Stimulated activated CD4-positive, alpha-beta T cell treated with anti-CD3 and anti-CD28 coated beads, TNF-alpha, amount 100 ng/mL, for 4 hours (primary cell): Measurements from ENCODE around the gene LINC00237.

Source experiments
- DNase-seq, 3 experiments: peaks; one replicate each; pipeline ENCODE4 v3.0.0-alpha.2; 2020; ENCODE audit warnings: low read depth in 3 of 3

Gene LINC00237

DNA sequence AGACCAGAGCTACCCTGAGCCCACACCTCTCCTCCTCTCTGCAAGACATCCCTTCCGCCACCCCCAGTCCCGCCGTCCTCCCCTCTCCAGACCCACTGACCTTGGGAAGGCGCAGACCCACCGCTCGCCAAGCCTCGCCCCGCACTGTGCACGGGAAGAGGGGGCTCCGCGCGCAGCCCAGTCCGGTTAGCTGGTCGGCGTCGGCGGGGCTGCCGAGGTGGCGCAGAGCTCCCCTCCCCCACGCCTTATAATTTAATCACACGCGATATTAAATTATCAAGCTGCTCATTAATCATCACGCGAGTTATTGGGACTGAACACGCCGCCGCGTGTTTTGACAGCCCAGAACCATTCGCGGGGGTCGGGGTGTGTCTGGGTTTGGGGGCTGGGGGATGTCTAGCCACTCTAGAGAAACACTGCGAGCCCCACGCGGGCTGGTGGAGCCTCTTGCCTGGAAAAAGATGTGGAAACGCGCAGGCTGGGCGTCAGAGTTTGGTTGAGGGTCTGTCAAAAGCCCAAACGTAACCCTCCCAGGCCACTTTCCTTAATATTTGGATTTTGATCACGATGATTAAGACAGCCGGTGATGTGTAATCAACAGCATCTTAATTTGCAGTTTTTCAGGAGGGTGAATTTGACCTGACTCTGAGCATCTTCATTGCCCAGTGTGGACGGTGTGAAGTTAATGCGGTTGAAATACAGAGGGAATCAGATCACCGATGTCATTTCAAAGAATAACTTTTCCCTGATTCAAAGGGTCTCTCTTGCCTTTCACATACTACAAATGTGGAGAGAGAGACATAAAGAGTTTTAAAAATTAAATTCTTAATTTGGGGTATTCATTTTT lies at the start of gene LINC00237:
Gene LINC00237 (minus strand): TSS at position 188 of the 847 bp plus-strand sequence.
- DNase-seq, result no peak

GRCh38 chr20:21155268-21155667 lies 49.1 kb upstream of the LINC00237 start:
- DNase-seq, result no peak

- DNase-seq, result no peak
These were observed 48.5 kb upstream of the LINC00237 start for GRCh38 chr20:21154692-21155091.

DNA sequence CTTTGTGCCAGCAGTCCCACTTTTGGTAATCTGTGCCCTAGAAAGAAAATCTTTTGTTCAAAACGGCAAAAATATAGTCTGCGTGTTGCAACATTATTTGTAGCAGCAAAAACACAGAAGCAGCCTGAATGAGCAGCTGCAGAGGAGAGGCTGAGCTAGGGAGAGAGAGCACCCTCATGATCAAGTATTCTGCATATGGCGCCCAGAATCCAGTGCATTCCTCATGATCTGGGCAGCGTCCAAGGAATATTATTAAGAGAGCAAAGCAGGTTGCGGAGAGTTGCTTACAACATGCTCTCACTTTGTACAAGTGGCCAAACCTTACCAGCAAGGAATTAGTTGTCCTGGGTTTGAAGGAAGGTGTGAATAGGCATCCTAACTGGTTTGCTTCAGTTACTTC lies 45.6 kb upstream of the LINC00237 start:
- DNase-seq, result no peak

DNA sequence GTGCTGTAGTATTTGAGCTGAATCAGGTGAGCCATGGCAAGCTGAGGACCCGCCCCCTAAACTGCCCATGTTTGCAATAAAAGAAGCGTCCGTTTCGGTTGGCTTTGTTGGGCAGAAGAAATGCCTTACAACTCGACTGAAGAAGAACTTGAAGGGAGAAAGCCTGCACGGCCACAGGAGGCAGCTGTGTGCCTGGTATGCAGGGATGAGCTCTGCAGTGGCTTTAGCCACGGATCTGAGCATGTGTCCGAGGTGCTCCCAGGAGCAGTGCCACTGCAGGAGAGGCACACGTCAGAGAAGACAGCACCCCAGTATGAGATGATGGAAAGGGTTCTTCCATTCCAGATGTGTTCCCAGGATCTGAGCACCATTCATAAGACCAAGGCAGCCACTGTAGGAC lies 43.2 kb upstream of the LINC00237 start:
- no peak for DNase-seq

- DNase-seq, result no peak
These were observed 41.4 kb upstream of the LINC00237 start for GRCh38 chr20:21147593-21147992.

DNA sequence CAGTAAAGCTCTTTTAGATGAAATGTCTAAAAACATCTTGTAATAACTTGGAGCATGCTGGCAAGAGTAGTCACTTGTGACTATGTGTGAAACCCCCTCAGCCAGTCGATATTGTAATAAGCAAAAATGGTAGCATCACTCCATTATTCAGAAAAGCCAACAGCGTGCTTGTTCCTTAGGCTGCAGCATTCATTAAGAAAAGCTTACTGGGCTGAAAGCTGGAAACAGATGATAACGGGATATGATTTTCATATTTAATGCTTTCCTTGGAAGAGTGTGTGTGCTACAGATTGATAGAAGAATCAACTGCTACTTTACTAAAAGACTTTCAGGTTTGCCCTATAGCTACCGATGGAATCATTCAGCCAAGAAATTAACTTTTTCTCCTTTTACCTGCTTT lies 40.1 kb upstream of the LINC00237 start:
- no peak for DNase-seq

GRCh38 chr20:21145424-21145823 lies 39.3 kb upstream of the LINC00237 start:
- no peak for DNase-seq

- DNase-seq, result no peak
These were observed 37.2 kb upstream of the LINC00237 start for GRCh38 chr20:21143194-21143890.

DNA sequence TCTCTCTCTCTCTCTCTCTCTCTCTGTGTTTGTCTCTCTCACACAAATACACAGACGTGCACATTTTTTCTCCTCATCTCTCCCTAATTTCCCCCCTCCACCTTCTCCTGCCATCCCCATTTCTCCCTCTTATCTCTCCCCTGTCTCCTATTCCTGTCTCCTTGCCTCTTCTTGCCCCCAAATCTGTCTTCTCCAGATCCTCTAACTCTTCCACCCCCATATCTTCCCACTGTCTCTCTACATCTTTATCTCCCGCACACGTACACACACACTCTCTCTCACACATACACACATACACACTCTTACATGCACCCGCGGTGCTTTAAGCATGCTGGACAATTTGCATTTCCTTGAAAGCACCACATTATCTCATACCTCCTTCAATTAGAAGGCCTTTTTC lies 35.7 kb upstream of the LINC00237 start:
- DNase-seq, result no peak

DNA sequence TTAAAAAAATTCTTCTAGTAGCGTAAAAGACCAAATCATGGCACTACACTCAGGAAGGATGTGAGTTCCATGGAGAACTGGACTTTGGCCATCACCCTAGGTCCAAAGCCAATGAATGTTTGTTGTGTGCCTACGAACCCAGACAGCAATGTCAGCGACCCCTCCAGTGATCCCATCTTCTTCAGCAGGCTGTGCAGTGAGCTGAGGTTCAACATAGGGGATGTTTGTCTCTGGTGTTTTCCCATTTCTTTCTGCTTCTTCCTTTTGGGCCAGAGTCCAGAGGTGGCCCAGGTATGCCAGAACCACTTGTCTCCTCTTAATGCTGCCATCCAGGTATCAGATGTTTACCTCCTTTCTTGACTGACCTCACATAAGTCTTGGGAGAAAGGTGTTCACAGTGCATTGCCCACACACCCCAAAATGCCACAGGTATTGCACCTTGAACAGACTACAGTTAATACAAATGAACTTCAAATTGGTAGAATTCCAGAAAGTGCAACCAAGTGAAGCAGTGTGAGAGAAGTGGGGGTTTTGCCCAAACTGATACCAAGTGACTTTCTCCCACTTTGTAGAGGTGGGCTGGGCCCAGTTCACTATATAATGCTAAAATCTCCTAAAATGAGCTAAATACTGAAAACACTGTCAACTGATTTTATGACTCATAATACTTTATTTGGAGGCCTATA lies 33.9 kb upstream of the LINC00237 start:
- no peak for DNase-seq

DNA sequence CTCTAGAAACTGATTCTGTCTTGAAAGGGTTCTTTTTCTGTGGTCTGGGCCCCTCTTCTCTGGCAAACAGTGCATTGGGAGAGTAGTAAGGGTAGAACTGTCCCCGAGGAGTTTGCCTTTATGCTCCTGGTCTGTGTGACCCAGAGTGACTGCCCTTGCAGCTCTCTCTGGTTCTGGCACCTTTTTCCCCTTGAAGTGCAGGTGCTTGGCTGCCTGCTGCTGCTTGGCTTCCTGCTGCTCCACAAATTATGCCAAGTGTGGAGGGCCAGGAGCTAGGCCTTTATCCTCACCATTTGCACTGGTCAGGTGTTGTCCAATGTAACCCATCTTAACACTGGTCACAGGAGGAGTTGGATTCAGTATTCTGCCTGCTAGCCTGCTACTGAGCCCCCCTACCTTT lies 30.9 kb upstream of the LINC00237 start:
- DNase-seq, result no peak

DNA sequence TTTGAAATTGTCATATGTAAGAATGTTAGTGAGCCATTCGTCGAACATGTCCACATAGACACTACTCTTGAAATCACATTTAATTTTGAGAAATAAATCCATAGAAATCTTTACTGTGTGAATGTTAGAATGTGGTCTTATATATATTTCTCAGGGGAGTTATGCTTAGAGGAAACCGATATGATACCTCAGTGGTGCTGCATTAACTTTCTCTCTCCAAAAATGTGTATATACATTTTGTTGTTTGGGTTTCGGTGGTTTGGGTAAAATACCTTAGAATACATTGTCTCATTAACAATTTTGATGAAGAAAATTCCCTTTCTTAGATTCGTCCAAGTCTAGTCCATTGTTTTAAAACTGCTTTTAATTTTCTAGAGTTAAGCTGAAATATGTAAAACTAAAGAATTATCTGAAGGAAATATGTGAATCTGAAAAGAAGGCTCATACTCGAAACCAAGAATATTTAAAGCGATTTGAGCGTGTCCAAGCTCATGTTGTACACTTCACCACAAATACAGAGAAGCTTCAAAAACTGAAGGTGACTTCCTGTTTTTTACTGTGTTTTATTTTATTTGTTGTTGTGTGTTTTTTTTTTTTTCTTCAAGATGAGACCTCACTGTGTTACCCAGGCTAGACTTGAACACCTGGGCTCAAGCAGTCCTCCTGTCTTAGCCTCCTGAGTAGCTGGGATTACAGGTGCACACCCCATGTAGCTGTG lies 30.0 kb upstream of the LINC00237 start:
- no peak for DNase-seq

GRCh38 chr20:21134883-21135493 lies 28.8 kb upstream of the LINC00237 start:
- no peak for DNase-seq

DNA sequence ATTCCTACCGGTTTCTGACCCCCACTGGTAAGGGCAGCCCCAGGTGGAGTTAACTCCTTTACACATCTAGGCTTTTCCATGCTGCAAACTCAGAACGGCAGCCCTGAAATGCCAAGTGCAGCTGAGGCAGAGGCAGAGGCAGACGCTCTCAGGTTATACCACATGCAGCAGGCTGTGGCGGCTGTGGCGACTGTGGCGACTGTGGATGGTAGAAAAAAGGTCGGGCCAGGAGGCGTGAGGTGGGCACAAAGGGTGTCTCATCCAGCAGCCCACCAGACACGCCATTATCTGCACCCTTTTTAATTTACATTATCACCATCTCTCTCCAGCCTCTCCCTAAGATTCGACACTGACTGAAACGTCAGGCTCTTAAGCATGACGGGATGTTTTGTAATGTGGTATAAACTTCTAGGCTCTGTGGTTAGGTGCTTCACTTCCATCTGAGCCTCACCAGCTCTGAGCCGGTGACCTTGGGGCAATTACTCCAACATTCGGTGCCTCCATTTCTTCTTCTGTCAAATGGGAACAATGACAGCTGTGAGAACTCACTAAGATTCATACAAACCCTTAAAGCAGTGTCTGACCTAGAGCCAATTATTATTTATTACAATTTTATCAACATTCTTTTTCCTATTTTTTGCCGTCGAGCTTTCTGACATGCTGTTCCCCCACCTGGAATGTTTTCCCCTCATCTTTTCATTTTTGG lies 27.9 kb upstream of the LINC00237 start:
- DNase-seq, result no peak

- DNase-seq, result no peak
These were observed 27.2 kb upstream of the LINC00237 start for GRCh38 chr20:21133404-21133803.

- DNase-seq, result no peak
These were observed 23.7 kb upstream of the LINC00237 start for GRCh38 chr20:21129861-21130260.

DNA sequence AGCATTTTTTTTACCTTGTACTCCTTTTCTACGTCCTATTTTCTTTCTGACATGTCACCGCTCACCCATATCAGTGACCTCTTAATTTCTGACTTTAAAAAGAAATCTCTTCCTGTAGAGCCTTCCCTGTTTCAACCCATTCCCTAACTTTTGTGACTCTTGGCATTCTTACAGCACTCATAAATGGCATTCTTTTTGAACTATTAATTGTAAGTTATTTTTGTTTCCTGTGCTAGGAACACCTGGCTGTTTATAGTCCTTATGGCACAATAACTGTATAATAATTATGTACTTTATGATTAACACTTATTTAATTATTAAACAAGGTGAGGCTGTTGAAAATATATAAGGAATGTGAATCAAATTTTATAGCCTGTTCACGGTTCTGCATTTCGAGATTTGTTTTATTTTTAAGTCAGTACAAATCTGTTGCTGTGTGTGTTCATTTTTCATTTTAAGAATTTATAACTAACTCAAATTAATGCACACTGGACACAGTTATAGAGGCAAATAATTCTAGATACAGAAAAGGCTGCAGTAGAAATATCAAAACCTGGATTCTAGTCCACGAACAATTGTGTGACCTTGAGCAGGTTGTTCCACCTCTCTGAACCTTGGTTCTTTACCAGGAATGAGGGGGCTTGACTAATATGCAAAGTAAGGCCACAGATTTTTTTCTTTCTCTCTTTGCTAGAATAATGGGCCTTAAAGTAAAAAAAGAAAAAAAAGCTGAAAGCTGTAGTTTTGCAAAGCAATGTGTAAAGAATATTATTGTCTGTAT lies 21.2 kb upstream of the LINC00237 start:
- no peak for DNase-seq

DNA sequence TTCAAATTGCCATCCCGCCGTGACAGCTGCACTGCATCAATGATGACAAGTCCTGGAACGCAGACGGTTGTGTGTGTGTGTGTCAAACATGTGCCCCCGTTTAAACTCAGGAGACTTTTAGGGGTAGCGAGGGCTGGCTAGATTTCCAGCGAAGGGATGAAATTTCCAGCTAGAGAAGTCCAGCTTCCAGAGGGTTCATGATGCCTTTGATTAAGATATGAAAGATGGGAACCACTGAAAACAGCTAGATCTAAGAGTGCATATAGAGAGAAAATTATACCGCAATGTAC lies 20.4 kb upstream of the LINC00237 start:
- no peak for DNase-seq

- peak; percentile 96 to 97 (median 96) for DNase-seq
These were observed 19.9 kb upstream of the LINC00237 start, which contains the start of gene KIZ for GRCh38 chr20:21125849-21126580. KIZ (plus strand) TSS chr20:21126082; CDS start chr20:21126116, 34 bp downstream.
